ENCODE results near the gene LARGE1. TPM values are rescaled to one million over a fixed set of nuclear protein-coding genes. Genes with fewer than 3 reads are reported as not detected.

The LARGE1 gene
- total RNA-seq, 2 donors from 2014 or later = 80.5 to 101 TPM

- TF ChIP-seq, protein P1, sequence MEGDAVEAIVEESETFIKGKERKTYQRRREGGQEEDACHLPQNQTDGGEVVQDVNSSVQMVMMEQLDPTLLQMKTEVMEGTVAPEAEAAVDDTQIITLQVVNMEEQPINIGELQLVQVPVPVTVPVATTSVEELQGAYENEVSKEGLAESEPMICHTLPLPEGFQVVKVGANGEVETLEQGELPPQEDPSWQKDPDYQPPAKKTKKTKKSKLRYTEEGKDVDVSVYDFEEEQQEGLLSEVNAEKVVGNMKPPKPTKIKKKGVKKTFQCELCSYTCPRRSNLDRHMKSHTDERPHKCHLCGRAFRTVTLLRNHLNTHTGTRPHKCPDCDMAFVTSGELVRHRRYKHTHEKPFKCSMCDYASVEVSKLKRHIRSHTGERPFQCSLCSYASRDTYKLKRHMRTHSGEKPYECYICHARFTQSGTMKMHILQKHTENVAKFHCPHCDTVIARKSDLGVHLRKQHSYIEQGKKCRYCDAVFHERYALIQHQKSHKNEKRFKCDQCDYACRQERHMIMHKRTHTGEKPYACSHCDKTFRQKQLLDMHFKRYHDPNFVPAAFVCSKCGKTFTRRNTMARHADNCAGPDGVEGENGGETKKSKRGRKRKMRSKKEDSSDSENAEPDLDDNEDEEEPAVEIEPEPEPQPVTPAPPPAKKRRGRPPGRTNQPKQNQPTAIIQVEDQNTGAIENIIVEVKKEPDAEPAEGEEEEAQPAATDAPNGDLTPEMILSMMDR (IDR thresholded peaks at IDR 0.05) = no peak
- DNase-seq (ENCODE audit: low spot score) = no peak
- no peaks in the 10 kb centered on the region for H3K27me3 ChIP-seq
- no peak overlapping the region for H3K4me3 ChIP-seq
- H3K9me3 ChIP-seq = no peaks in the 10 kb centered on the region
- H3K27ac ChIP-seq = no peak overlapping the region
- H3K4me1 ChIP-seq = peaks cover 0 to 16% of the 10 kb centered on the region in 2 donors
- H3K36me3 ChIP-seq = peaks cover 9% of the 10 kb centered on the region
Observed at GRCh38 chr22:33326540-33327295, 593.6 kb downstream of the LARGE1 start.

GRCh38 chr22:33325232-33326004, 594.9 kb downstream of the LARGE1 start:
- TF ChIP-seq, protein P1 (IDR thresholded peaks at IDR 0.05) = no peak
- H3K27ac ChIP-seq = no peak overlapping the region

GRCh38 chr22:33324228-33324627, 596.0 kb downstream of the LARGE1 start:
- H3K27me3 ChIP-seq = no peaks in the 10 kb centered on the region
- peaks cover 0 to 16% of the 10 kb centered on the region in 2 donors for H3K4me1 ChIP-seq
- DNase-seq (ENCODE audit: low spot score) = no peak
- H3K9me3 ChIP-seq = no peaks in the 10 kb centered on the region
- H3K27ac ChIP-seq = no peak overlapping the region
- H3K4me3 ChIP-seq = no peak overlapping the region
- TF ChIP-seq, protein P1 (IDR thresholded peaks at IDR 0.05) = no peak
- H3K36me3 ChIP-seq = peaks cover 5% of the 10 kb centered on the region

More at GRCh38 chr22:33325232-33326004, 594.9 kb downstream of the LARGE1 start:
- peaks cover 5% of the 10 kb centered on the region for H3K36me3 ChIP-seq
- no peak overlapping the region for H3K4me3 ChIP-seq
- H3K4me1 ChIP-seq = peaks cover 0 to 16% of the 10 kb centered on the region in 2 donors
- DNase-seq (ENCODE audit: low spot score) = no peak
- H3K27me3 ChIP-seq = no peaks in the 10 kb centered on the region
- H3K9me3 ChIP-seq = no peaks in the 10 kb centered on the region

GRCh38 chr22:33321466-33321865, 598.8 kb downstream of the LARGE1 start:
- no peak overlapping the region for H3K4me3 ChIP-seq
- DNase-seq (ENCODE audit: low spot score) = no peak
- H3K27ac ChIP-seq = no peak overlapping the region
- H3K27me3 ChIP-seq = no peaks in the 10 kb centered on the region
- peaks cover 0 to 8% of the 10 kb centered on the region in 2 donors for H3K4me1 ChIP-seq
- H3K9me3 ChIP-seq = no peaks in the 10 kb centered on the region
- H3K36me3 ChIP-seq = peaks cover 5% of the 10 kb centered on the region
- TF ChIP-seq, protein P1 (IDR thresholded peaks at IDR 0.05) = no peak

GRCh38 chr22:33315954-33316353, 604.3 kb downstream of the LARGE1 start:
- TF ChIP-seq, protein P1 (IDR thresholded peaks at IDR 0.05) = no peak
- Histone ChIP-seq H3K27me3 (no peaks in the 10 kb centered on the region), H3K4me3 (no peak overlapping the region), H3K27ac (no peak overlapping the region), H3K9me3 (no peaks in the 10 kb centered on the region), H3K36me3 (peaks cover 31% of the 10 kb centered on the region), H3K4me1 (no peaks in the 10 kb centered on the region)
- DNase-seq (ENCODE audit: low spot score) = no peak

All from right atrium auricular region (tissue), 2 donors.